Colon (tissue), 2 donors: ENCODE data around the gene EIF4G3.
"Not testable (repeated sequence)": the region's sequence is repeated elsewhere in the genome, so short reads cannot be mapped to it uniquely, and the experiment has no call there.

Experiments used
- FAIRE-seq: peaks from 2 replicates; lab custom pipeline; 2012; peaks lifted over from hg19 to GRCh38; lab: Jason Lieb, UNC
- donor health status: control.
- donor health status: control.

Gene EIF4G3

DNA sequence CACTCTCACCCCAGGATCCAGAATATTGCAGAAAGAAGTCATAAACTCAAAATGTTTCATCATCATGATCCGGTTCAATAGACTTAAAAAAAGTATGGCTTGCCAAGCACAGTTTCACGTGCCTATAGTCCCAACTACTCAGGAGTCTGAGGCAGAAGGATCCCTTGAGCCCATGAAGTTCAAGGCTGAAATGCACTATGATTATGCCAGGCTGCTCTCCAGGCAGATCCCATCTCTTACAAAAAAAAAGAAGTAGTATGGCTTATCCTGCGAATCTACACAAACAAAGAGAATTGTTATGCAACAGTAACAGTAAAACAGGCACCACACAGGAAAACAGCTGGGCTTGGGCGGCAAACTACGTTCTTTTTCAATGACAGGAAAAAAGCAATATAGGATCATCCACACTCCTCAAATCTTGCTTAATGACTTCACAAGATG lies 76.2 kb downstream of the EIF4G3 start:
- no peak for FAIRE-seq

DNA sequence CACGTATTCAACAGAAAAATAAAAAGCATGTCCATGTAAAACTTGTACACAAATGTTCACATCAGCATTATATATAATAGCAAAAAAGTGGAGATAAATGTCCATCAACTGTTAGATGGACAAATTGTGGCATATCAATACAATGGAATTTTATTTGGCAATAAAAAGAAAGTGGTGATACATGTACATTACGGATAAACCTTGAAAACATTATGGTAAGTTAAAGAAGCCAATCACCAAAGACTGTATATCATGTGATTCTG lies 76.9 kb downstream of the EIF4G3 start:
- FAIRE-seq, result no peak

DNA sequence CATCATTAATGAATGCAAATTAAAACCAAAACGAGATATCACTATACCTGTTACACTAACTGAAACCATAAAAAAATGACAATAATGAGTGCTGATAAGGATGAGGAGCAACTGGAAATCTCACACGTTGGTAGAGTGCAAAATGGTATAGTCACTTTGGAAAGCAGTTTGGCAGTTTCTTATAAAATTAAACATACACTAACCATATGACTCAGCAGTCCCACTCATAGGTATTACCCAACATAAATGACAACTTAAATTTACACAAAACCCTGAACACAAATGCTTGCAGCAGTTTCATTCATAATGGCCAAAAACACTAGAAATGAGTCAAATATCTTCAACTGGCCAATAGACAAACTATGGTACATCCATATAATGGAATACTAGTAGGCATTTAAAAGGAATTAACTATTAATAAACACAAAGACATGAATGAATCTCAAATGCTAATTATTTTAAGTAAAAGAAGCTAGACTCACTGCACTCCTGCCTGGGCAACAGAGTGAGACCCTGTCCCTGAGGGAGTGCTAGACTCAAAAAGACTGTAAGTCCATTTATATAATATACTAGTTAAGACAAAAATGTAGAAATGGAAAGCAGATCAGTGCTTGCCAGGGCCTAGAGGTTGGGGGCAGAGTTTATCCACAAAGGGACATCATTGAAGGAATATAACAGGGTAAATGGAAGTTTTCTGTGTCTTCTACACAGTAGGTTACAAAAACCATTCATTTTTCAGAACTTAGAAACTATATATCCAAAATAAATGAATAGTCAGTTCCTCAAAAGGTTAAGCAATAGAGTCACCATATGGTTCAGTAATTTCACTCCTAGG lies 77.4 kb downstream of the EIF4G3 start:
- FAIRE-seq, result no peak

DNA sequence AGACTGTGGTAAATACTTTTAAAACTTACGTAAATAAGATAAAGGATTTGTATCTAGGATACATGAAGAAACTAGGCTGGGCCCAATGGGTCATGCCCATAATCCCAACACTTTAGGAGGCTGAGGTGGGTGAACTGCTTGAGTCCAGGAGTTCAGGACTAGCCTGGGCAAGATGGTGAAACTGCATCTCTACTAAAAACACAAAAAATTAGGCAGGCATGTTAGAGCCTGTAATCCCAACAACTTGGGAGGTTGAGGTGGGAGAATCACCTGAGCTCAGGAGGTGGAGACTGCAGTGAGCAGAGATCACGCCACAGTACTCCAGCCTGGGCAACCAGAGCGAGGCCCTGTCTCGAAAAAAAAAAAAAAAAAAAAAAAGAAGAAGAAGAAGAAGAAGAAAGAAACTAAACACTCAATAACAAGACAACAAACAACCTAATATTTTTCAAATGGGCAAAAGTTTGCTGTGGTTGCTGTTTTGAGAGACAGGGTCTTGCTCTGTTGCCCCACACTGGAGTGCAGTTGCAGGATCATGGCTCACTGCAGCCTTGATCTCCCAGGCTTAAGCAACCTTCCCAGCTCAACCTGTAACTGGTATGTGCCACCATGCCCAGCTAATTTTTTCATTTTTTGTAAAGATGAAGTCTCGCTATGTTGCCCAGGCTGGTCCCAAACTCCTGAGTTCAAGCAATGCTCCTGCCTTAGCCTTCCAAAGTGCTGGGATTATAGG lies 78.3 kb downstream of the EIF4G3 start:
- no peak for FAIRE-seq

GRCh38 chr1:21097729-21098128 lies 79.0 kb downstream of the EIF4G3 start:
- no peak for FAIRE-seq

DNA sequence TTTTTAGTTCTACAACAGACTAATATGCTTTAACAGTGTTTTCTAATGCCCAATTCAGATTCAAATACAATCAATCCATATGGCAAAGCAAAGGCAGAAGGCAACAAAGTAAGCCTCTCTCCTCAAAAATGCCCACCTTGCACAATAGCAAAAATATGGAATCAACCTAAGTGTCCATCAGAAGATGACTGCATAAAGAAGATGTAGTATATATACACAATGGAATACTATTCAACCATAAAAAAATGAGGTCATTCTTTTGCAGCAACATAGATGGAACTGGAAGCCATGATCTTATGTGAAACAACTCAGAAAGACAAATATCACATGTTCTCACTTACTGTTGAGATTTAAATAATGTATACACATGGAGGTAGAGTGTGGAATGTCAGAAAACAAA lies 80.7 kb downstream of the EIF4G3 start:
- FAIRE-seq, result no peak

DNA sequence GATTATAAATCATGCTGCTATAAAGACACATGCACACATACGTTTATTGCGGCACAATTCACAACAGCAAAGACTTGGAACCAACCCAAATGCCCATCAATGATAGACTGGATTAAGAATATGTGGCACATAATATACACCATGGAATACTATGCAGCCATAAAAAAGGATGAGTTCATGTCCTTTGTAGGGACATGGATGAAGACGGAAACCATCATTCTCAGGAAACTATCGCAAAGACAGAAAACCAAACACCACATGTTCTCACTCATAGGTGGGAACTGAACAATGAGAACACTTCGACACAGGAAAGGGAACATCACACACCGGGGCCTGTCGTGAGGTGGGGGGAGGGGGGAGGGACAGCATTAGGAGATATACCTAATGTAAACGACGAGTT lies 82.4 kb downstream of the EIF4G3 start:
- not testable (repeated sequence) for FAIRE-seq

GRCh38 chr1:21093271-21093958 lies 83.3 kb downstream of the EIF4G3 start:
- FAIRE-seq, result not testable (repeated sequence)

DNA sequence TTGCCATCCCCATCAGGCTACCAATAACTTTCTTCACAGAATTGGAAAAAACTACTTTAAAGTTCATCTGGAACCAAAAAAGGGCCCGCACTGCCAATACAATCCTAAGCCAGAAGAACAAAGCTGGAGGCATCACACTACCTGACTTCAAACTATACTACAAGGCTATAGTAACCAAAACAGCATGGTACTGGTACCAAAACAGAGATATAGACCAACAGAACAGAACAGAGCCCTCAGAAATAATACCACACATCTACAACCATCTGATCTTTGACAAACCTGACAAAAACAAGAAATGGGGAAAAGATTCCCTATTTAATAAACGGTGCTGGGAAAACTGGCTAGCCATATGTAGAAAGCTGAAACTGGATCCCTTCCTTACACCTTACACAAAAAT lies 84.2 kb downstream of the EIF4G3 start:
- FAIRE-seq, result not testable (repeated sequence)

DNA sequence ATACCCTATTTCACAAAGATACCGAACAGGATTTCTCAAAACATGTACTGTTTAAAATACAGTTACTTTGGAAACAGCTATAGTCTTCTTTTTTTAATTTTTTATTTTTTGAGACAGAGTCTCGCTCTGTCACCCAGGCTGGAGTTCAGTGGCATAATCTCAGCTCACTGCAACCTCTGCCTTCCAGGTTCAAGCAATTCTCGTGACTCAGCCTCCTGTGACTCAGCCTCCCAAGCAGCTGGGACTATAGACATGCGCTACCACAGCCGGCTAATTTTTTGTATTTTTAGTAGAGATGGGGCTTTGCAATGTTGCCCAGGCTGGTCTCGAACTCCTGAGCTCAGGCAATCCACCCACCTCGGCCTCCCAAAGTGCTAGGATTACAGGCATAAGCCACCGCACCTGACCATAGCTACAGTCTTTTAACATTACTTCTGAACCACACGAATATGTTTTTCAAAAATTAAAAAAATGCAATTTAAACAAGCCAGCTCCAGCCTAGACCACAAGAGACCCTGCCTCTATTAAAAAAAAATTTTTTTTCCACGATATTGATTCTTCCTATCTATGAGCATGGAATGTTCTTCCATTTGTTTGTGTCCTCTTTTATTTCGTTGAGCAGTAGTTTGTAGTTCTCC lies 85.5 kb downstream of the EIF4G3 start:
- not testable (repeated sequence) for FAIRE-seq

- no peak for FAIRE-seq
These were observed 86.2 kb downstream of the EIF4G3 start for GRCh38 chr1:21090463-21090862.

- FAIRE-seq, result no peak
These were observed 87.0 kb downstream of the EIF4G3 start for GRCh38 chr1:21089731-21090130.

- FAIRE-seq, result no peak
These were observed 87.4 kb downstream of the EIF4G3 start for GRCh38 chr1:21089299-21089698.

DNA sequence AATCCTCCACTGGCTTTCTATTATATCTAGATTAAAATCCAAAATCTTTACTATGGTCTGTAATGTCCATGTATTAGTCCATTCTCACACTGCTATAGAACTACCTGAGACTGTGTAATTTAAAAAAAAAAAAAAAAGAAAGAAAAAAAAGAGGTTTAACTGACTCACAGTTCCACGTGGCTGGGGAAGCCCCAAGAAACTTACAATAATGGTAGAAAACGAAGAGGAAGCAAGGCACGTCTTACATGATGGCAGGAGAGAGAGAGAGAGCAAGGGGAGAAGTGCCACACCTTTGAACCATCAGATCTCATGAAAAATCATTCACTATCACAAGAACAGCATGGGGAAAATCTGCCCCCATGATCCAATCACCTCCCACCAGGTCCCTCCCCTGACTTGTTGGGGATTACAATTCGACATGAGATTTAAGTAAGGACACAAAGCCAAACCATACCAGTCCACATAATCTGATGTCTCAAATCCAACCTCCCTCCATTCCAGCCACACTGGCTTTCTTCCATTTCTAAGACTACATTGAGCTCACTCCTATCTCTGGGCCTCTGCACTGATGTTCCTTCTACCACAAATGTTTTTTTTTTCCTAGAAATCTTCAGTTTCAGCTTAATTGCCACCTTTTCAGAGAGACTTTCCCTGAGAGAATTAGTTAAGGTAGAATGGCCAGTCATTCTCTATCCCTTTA lies 92.4 kb downstream of the EIF4G3 start:
- no peak for FAIRE-seq

DNA sequence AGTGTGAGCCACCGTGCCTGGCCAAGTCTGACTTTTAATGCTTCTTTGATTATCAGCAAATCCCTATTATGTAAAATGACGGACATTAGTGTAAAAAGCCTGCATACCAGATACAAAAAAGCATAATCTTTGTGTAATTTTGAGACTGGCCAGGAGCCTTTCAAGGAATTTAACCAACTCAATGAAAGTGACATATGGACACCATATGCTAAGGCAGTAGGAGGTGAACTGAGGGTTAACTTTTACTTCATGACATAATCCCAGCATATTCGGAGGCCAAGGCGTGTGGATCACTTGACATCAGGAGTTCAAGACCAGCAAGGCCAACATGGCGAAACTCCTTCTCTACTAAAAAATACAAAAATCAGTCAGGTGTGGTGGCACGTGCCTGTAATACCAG lies 94.6 kb downstream of the EIF4G3 start:
- FAIRE-seq, result no peak

DNA sequence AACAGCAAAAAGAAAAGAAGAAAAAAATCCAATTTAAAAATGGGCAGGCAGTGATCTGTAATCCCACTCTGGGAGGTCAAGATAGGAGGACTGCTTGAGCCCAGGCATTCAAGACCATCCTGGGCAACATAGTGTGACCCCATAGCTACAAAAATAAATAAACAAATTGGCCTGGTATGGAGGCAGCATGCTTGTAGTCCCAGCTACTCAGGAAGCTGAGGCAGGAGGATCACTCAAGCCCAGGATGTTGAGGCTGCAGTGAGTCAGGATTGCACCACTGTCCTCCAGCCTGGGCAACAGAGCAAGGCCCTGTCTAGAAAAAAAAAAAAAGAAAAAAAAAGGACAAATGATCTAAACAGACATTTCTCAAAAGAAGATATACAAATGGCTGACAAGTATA lies 99.6 kb downstream of the EIF4G3 start:
- no peak for FAIRE-seq

- no peak for FAIRE-seq
These were observed 104.0 kb downstream of the EIF4G3 start for GRCh38 chr1:21072721-21073120.

DNA sequence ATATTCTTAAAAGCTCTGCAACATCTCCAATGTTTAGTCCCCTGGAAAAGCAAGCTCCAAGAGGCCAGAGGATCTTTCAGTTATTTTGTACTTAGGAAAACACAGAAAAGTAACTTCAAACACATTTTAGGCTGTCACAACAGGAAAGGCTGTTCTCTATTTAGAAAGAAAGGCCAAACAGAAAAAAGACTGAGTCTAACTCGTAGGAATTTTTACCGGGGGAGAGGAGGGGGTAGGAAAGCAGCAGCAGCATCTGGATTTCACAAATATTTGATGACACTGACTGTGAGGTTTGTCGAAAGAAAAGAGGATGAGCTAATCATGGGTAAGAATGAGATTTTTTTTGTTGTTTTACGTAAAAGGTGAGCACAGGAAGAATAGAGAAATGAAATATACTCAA lies 107.1 kb downstream of the EIF4G3 start:
- FAIRE-seq, result no peak

DNA sequence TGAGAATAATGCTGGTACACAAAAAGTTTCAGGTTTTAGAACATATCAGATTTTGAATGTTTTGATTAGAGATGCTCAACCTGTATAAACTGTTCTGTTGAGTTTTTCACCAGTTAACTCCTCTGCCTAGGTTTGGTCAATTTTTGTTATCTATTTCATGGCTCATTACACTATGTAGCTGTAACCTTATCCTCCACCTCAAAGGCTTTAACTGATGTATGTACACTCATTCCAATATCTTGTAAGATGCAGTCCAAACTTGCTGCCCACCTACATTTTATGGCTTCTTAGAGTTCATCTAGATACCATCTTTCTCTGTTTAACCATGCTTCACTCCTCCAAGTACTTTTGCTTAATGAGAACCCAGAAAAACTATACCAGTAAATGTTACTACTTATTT lies 107.8 kb downstream of the EIF4G3 start:
- no peak for FAIRE-seq

DNA sequence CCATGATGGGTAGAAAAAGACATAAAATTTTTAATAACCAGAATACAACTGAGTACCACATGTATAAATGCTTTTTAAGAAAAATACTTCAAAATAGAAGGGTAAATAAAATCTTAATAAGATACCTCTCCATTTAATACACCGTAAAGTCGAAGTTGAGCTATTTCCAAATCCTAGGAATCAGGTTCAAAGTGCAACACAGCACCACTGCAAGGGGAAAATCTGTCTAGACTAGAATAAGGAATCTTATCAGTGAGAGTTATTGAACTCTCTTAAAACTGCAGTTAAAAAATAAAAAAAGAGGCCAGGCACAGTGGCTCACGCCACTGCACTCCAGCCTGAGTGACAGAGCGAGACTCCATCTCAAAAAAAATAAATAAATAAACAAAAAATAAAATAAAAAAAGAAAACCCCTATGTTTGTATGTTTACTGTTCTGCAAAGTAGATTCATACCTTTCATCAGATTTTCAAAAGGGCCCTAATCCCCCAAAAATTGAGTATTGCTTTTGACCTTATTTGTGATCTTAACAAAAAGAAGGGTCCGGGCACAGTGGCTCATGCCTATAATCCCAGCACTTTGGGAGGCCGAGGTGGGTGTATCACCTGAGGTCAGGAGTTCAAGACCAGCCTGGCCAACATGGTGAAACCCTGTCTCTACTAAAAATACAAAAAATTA lies 109.0 kb downstream of the EIF4G3 start:
- no peak for FAIRE-seq

- FAIRE-seq, result peak; percentile 43
These were observed 110.2 kb downstream of the EIF4G3 start for GRCh38 chr1:21066356-21067012.
